Choroid plexus epithelial cell (primary cell): ENCODE measurements around the gene VIPR2.

Experiments
- DNase-seq: peaks from one replicate; pipeline ENCODE4 v3.0.0-alpha.2; 2010; ENCODE audit warnings: low read depth
- H3K4me3 ChIP-seq: 2 replicates; pipeline ENCODE4 v1.5.1; 2011; ENCODE audit warnings: low read depth, mild to moderate bottlenecking, control low read depth, low read length, moderate library complexity
- CTCF ChIP-seq: conservative IDR thresholded peaks from 2 replicates; pipeline ENCODE4 v1.5.1; 2011; ENCODE audit warnings: low read depth, mild to moderate bottlenecking, control low read depth, inconsistent platforms, low read length, moderate library complexity

The VIPR2 gene

GRCh38 chr7:159094023-159094740, 50.5 kb downstream of the VIPR2 start:
- no peak overlapping the region for H3K4me3 ChIP-seq
- no peak for TF ChIP-seq CTCF

GRCh38 chr7:159093351-159093971, 51.2 kb downstream of the VIPR2 start:
- no peak overlapping the region for H3K4me3 ChIP-seq
- no peak for TF ChIP-seq CTCF
- DNase-seq = no peak

More at GRCh38 chr7:159094023-159094740, 50.5 kb downstream of the VIPR2 start:
- no peak for DNase-seq

GRCh38 chr7:159092701-159093121, 52.0 kb downstream of the VIPR2 start:
- TF ChIP-seq CTCF = no peak
- DNase-seq = no peak
- no peak overlapping the region for H3K4me3 ChIP-seq

- no peak overlapping the region for H3K4me3 ChIP-seq
- DNase-seq = no peak
- no peak for TF ChIP-seq CTCF
These were observed 52.9 kb downstream of the VIPR2 start for GRCh38 chr7:159091480-159092475.

- DNase-seq = no peak
- no peak overlapping the region for H3K4me3 ChIP-seq
- no peak for TF ChIP-seq CTCF
These were observed 53.6 kb downstream of the VIPR2 start for GRCh38 chr7:159091041-159091440.

GRCh38 chr7:159088016-159088865, 56.4 kb downstream of the VIPR2 start:
- TF ChIP-seq CTCF = no peak
- H3K4me3 ChIP-seq = no peak overlapping the region
- DNase-seq = no peak
